CD4-positive, alpha-beta T cell (primary cell): ENCODE measurements around the gene MARCO. TPM values are rescaled to one million over a fixed set of nuclear protein-coding genes. Genes with fewer than 3 reads are reported as not detected.
A peak's percentile ranks its signal among the peaks of the same experiment; 100 is the strongest.

Experiments used
- ATAC-seq: fragments of 200-7000 bp; cut with Tn5 transposase; one replicate; pipeline ENCODE4 v1.10.0; 2022; ENCODE audit warnings: mild to moderate bottlenecking; ENCODE audit not compliant: poor library complexity
- CTCF ChIA-PET: fragments of 350-600 bp; sonication (Branson Sonifier 250); formaldehyde crosslinking; loops from one replicate; lab custom pipeline; 2021; ENCODE audit warnings: antibody characterized with exemption, inconsistent platforms; lab: Charles Lee
- POLR2A ChIA-PET: fragments of 350-600 bp; sonication (Branson Sonifier 250); formaldehyde crosslinking; loops from one replicate; lab custom pipeline; 2021; ENCODE audit warnings: antibody characterized with exemption, inconsistent platforms; lab: Charles Lee
- DNase-seq, 14 experiments: peaks; one replicate each; pipeline ENCODE4 v3.0.0-alpha.2; 2013 to 2020; ENCODE audit warnings: mixed read lengths in 2 of 14
- H3K27ac ChIP-seq, 2 donors: one replicate each; pipeline versions ENCODE4 v1.5.1 to v1.7.0; 2013; ENCODE audit warnings: low read length in 2 of 2, low read depth in 1 of 2, mild to moderate bottlenecking in 1 of 2
- H3K27me3 ChIP-seq, 2 experiments: 1 replicate in 1 of 2; 2 replicates in 1 of 2; pipeline versions ENCODE4 v1.6.1 to v1.7.0; 2013; ENCODE audit warnings: low read length in 2 of 2, control low read depth in 1 of 2, mild to moderate bottlenecking in 1 of 2, moderate library complexity in 1 of 2; ENCODE audit not compliant: insufficient read depth in 2 of 2, control insufficient read depth in 1 of 2
- H3K36me3 ChIP-seq: one replicate; pipeline ENCODE4 v1.6.1; 2013; ENCODE audit warnings: low read length, control low read depth; ENCODE audit not compliant: insufficient read depth
- H3K4me1 ChIP-seq: one replicate; pipeline ENCODE4 v1.6.1; 2013; ENCODE audit warnings: low read length, control low read depth; ENCODE audit not compliant: insufficient read depth
- H3K4me3 ChIP-seq: one replicate; pipeline ENCODE4 v1.5.1; 2013; ENCODE audit warnings: mild to moderate bottlenecking, low read length, moderate library complexity
- H3K9me3 ChIP-seq, 2 experiments: 1 replicate in 1 of 2; 2 replicates in 1 of 2; pipeline versions ENCODE4 v1.6.1 to v1.7.0; 2013; ENCODE audit warnings: low read length in 2 of 2, mild to moderate bottlenecking in 2 of 2, control low read depth in 1 of 2, moderate library complexity in 1 of 2; ENCODE audit not compliant: control insufficient read depth in 1 of 2, insufficient read depth in 1 of 2
- H3K27ac Mint-ChIP-seq: one replicate; pipeline ENCODE4 v1.8.0; 2020; ENCODE audit warnings: mixed read lengths
- H3K27me3 Mint-ChIP-seq: one replicate; pipeline ENCODE4 v1.8.0; 2021; ENCODE audit warnings: mixed read lengths
- H3K36me3 Mint-ChIP-seq: one replicate; pipeline ENCODE4 v1.8.0; 2021; ENCODE audit warnings: low read depth, mixed read lengths
- H3K4me1 Mint-ChIP-seq: one replicate; pipeline ENCODE4 v1.8.0; 2021; ENCODE audit warnings: low read depth, mixed read lengths
- H3K4me3 Mint-ChIP-seq: one replicate; pipeline ENCODE4 v1.8.0; 2020; ENCODE audit warnings: mild to moderate bottlenecking, mixed read lengths
- H3K9me3 Mint-ChIP-seq: one replicate; pipeline ENCODE4 v1.8.0; 2020; ENCODE audit warnings: mixed read lengths
- intact Hi-C, 2 experiments: fragments of 100-400 bp; cut with DNase I in 1 of 2; cut with micrococcal nuclease in 1 of 2; formaldehyde crosslinking; loops; one replicate each; pipeline versions ENCODE4 v1.15.1 to v1.9.0; 2023 to 2025; cut with DNase I, micrococcal nuclease
- total RNA-seq, 174 experiments: library from RNA in 2 of 174; stranded (reverse) in 2 of 174; gene quantifications; one replicate each; pipeline ENCODE4 v1.2.3 and lab custom pipeline; 2021 to 2026
- TF ChIP-seq, protein P1 (sequence below): fragments of 200-600 bp; IDR thresholded peaks from one replicate; pipeline ENCODE4 v1.8.0; 2022; ENCODE audit warnings: antibody characterized with exemption, mild to moderate bottlenecking

MARCO gene
- total RNA-seq, 2 experiments from 2014 or later = 0.22 TPM; not detected in 1

DNA sequence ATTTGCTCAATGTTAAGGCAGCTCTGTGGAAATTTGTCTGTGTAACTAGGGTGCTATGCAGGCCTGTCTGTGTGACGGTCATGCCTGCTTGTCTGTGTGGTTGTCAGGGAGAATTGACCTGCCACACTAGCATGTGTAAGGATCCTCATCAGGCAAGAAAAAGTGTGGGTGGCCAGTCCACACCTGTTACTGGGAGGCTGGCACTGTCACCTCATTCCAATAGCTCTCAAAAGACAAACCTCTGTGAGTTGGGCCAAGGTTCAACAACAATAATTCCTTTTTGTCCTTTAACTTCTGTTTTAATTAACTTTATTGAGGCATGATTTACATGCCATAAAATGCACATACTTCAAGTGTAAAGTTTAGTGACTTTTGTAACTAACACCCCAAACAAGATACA is 4.2 kb upstream of the MARCO start:
- H3K4me3 ChIP-seq = no peak overlapping the region
- H3K9me3 Mint-ChIP-seq = peaks cover 7% of the 10 kb centered on the region
- no peak overlapping the region for H3K27ac ChIP-seq
- no peaks in the 10 kb centered on the region for H3K36me3 ChIP-seq
- CTCF ChIA-PET = no interaction called here
- no peak for DNase-seq
- POLR2A ChIA-PET = no interaction called here
- H3K27me3 ChIP-seq = no peaks in the 10 kb centered on the region
- H3K4me3 Mint-ChIP-seq = no peak overlapping the region
- H3K4me1 ChIP-seq = no peaks in the 10 kb centered on the region
- intact Hi-C loops = no loop called here
- H3K27ac Mint-ChIP-seq = no peak overlapping the region
- H3K36me3 Mint-ChIP-seq = no peaks in the 10 kb centered on the region
- peaks cover 4% of the 10 kb centered on the region for H3K27me3 Mint-ChIP-seq
- TF ChIP-seq, protein P1, sequence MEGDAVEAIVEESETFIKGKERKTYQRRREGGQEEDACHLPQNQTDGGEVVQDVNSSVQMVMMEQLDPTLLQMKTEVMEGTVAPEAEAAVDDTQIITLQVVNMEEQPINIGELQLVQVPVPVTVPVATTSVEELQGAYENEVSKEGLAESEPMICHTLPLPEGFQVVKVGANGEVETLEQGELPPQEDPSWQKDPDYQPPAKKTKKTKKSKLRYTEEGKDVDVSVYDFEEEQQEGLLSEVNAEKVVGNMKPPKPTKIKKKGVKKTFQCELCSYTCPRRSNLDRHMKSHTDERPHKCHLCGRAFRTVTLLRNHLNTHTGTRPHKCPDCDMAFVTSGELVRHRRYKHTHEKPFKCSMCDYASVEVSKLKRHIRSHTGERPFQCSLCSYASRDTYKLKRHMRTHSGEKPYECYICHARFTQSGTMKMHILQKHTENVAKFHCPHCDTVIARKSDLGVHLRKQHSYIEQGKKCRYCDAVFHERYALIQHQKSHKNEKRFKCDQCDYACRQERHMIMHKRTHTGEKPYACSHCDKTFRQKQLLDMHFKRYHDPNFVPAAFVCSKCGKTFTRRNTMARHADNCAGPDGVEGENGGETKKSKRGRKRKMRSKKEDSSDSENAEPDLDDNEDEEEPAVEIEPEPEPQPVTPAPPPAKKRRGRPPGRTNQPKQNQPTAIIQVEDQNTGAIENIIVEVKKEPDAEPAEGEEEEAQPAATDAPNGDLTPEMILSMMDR = no peak
- peaks cover 4 to 12% of the 10 kb centered on the region in 2 experiments for H3K9me3 ChIP-seq
- peaks cover 15% of the 10 kb centered on the region for H3K4me1 Mint-ChIP-seq
- no peak for ATAC-seq

DNA sequence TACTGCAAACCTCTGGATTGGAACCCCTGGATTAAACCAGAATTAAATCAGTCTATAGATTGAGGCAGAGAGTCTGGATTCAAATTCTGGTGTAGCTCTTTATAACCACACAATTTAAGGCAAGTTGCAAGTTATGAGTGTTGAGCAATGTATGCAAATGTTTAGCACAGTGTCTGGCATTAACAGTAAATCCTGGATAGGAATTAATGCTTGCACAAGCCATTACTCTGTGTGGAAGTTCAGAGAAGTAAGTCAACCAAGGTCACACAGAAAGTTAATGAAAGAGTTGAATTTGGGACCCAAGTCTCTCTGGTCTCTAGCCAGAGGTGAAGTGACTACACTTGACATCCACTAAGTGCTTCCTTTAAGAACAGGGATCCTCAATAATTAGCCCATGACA is 2.0 kb upstream of the MARCO start:
- Mint-ChIP-seq H3K4me1 (peaks cover 15% of the 10 kb centered on the region), H3K27me3 (peaks cover 4% of the 10 kb centered on the region), H3K36me3 (no peaks in the 10 kb centered on the region), H3K27ac (no peak overlapping the region), H3K9me3 (no peaks in the 10 kb centered on the region), H3K4me3 (no peak overlapping the region)
- POLR2A ChIA-PET = no interaction called here
- no peak for DNase-seq
- no peak overlapping the region for H3K27ac ChIP-seq
- no peaks in the 10 kb centered on the region for H3K36me3 ChIP-seq
- CTCF ChIA-PET = no interaction called here
- intact Hi-C loops = no loop called here
- TF ChIP-seq, protein P1 = no peak
- peaks cover 0 to 3% of the 10 kb centered on the region in 2 experiments for H3K9me3 ChIP-seq
- no peaks in the 10 kb centered on the region for H3K27me3 ChIP-seq
- H3K4me1 ChIP-seq = no peaks in the 10 kb centered on the region
- H3K4me3 ChIP-seq = no peak overlapping the region
- ATAC-seq = no peak

DNA sequence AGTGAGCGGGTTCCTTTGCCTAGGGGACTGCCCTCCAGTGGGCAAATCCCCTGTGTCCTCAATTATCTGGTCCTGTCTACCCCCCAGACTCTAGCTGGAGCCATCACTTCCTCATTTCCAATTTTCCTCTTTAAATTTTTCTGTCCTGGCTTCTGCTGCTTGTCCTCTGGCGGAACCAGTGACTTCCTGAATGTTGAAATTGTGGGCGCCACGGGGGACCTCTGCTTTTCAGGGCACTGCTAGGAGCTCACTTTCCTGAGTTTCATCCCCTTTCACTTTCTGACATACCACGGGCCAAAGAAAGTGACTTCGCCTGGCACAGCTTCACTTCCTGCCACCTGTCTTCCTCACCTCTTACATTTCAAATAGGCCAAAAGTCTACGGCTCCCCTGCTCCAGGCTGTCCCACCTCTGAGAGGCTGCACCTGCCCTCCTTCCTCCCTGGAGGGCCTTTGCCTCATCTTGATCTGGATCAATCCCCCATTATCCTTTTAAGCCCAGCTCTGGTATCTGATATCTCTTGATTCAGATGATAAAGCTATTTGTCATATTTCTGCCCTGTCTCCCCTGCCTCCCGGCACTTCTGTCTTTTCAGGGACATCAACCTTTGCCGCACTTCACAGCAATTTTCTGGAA is 1.4 kb upstream of the MARCO start:
- peak in 3 of 14 experiments; percentile 6 to 49 (median 41) for DNase-seq
- TF ChIP-seq, protein P1 = no peak
- Mint-ChIP-seq H3K27ac (peak overlapping the region; percentile 2), H3K4me3 (peak overlapping the region; percentile 30), H3K36me3 (no peaks in the 10 kb centered on the region), H3K9me3 (no peaks in the 10 kb centered on the region), H3K4me1 (peaks cover 15% of the 10 kb centered on the region), H3K27me3 (peaks cover 4% of the 10 kb centered on the region)
- Histone ChIP-seq H3K27me3 (no peaks in the 10 kb centered on the region), H3K4me1 (no peaks in the 10 kb centered on the region), H3K9me3 (no peaks in the 10 kb centered on the region), H3K4me3 (no peak overlapping the region), H3K27ac (no peak overlapping the region), H3K36me3 (no peaks in the 10 kb centered on the region)
- intact Hi-C loops = no loop called here
- ChIA-PET POLR2A (interaction anchor here (0.7 to 1.0 kb wide), 2 partner anchors 19 to 58 kb away, joined by 3 read pairs; no protein-coding TSS in a partner anchor), CTCF (no interaction called here)
- ATAC-seq = no peak
